ENCODE results near the gene GLDN. TPM values are rescaled to one million over a fixed set of nuclear protein-coding genes. Genes with fewer than 3 reads are reported as not detected.

GLDN gene
- total RNA-seq, 4 donors from 2014 or later, result 0.44 to 4.7 (median 0.75) TPM

DNA sequence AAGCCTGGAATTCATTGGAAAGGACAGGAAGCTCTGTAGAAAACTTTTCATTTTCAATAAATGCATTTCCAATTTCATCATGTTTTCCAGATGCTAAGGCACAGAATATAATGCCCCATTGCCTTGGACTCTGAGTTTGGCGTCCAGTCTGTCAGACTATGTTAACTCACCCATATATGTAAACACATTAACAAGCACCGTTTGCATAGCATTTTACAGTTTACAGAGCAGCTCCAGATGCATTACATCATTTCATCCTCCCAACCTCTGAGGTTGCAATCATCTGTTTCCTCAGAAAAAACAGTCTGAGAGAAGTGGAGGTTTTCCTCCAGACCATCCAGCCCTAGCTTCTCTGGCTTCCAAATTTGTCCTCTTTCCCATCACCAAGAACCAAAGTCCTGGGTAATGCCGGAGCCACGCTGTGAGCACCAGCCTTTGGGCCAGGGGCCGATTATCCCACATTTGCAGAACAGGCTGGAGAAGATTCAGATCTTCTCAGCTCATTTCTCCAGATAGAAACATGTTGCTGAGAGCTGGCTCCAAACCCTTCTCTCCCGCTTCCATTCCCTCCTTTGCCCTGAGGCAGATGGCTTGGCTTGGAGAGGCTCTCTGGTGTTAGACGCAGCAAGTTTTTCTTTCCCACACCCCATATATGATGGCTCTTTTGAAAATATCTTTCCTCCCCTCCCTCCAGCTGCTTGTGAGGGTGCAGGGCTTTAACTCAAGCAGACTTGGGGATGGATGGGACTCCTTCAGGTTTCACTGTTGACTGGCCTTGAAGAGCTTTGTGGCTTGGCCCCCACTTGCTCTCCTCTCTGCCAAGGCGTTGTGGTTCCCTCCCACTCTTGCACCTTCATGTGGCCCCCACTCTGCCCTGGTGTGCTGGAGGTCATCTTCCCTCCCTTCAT lies 29.0 kb upstream of the GLDN start:
- ATAC-seq, result no peak
- Histone ChIP-seq H3K27ac (no peak overlapping the region), H3K27me3 (no peaks in the 10 kb centered on the region), H3K36me3 (no peaks in the 10 kb centered on the region), H3K4me1 (peaks cover 0 to 5% of the 10 kb centered on the region in 2 donors), H3K9me3 (no peaks in the 10 kb centered on the region), H3K4me3 (no peak overlapping the region)
- TF ChIP-seq POLR2A (IDR thresholded peaks at IDR 0.05), result no peak
- TF ChIP-seq, protein P1, sequence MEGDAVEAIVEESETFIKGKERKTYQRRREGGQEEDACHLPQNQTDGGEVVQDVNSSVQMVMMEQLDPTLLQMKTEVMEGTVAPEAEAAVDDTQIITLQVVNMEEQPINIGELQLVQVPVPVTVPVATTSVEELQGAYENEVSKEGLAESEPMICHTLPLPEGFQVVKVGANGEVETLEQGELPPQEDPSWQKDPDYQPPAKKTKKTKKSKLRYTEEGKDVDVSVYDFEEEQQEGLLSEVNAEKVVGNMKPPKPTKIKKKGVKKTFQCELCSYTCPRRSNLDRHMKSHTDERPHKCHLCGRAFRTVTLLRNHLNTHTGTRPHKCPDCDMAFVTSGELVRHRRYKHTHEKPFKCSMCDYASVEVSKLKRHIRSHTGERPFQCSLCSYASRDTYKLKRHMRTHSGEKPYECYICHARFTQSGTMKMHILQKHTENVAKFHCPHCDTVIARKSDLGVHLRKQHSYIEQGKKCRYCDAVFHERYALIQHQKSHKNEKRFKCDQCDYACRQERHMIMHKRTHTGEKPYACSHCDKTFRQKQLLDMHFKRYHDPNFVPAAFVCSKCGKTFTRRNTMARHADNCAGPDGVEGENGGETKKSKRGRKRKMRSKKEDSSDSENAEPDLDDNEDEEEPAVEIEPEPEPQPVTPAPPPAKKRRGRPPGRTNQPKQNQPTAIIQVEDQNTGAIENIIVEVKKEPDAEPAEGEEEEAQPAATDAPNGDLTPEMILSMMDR (IDR thresholded peaks at IDR 0.05 in 4 of 5, conservative IDR thresholded peaks at IDR 0.05 in 1 of 5), result no peak
- intact Hi-C loops (cut with DNase I; ENCODE audit: low total_unique reads), result no loop called here
- no peak for DNase-seq
- in situ Hi-C loops (cut with MboI; ENCODE audit: low sequenced_read_pairs in 4 of 4), result no loop called here

DNA sequence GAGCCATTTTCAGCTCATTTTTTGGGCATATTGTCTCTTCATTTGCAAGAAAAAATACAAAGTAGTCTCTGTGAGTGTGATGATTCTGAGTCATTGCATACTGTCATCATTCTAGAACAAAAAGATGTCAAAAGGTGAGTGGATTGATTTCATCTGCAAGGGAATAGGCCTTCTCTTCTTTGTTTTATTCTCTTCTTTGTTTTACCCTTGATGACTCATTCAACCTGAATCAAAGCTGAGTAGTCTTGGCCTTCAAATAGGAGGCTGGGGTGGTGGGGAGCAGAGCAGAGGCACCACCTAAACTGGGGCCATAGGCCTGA lies 28.4 kb upstream of the GLDN start:
- Histone ChIP-seq H3K27ac (no peak overlapping the region), H3K36me3 (no peaks in the 10 kb centered on the region), H3K4me1 (peaks cover 0 to 5% of the 10 kb centered on the region in 2 donors), H3K27me3 (no peaks in the 10 kb centered on the region), H3K4me3 (no peak overlapping the region), H3K9me3 (no peaks in the 10 kb centered on the region)
- intact Hi-C loops (cut with DNase I; ENCODE audit: low total_unique reads), result no loop called here
- in situ Hi-C loops (cut with MboI; ENCODE audit: low sequenced_read_pairs in 4 of 4), result no loop called here
- ATAC-seq (no peak), DNase-seq (no peak)
- no peak for TF ChIP-seq POLR2A (IDR thresholded peaks at IDR 0.05)

DNA sequence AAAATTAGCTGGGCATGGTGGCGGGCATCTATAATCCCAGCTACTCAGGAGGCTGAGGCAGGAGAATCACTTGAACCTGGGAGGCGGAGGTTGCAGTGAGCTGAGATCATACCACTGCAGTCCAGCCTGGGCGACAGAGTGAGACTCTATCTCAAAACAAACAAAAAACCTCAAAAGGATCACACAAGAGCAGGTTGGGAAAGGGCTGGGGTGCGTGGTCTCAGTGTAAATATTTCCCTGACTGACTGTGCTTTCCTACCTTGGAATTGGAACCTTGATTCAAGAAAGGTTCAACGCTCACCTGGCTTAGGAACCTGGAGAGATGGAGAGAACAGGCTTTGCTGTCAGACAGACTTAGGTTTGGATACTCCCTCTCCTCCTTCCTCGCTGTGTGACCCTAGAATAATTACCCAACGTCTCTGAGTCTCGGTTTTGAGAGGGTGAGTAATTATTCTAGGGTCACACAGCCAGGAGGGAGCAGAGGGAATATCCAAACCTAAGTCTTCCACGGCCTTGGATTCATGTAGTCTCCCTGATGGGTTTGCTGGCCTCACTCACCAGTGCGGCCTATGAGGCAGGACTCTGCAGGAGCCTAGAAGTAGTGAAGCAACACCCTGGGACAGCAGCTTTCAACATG lies 27.7 kb upstream of the GLDN start:
- DNase-seq (no peak), ATAC-seq (no peak)
- in situ Hi-C loops (cut with MboI; ENCODE audit: low sequenced_read_pairs in 4 of 4) (no loop called here), intact Hi-C loops (cut with DNase I; ENCODE audit: low total_unique reads) (no loop called here)
- H3K9me3 ChIP-seq, result no peaks in the 10 kb centered on the region
- no peak overlapping the region for H3K4me3 ChIP-seq
- TF ChIP-seq, protein P1 (IDR thresholded peaks at IDR 0.05 in 4 of 5, conservative IDR thresholded peaks at IDR 0.05 in 1 of 5), result no peak
- no peak for TF ChIP-seq POLR2A (IDR thresholded peaks at IDR 0.05)
- no peak overlapping the region for H3K27ac ChIP-seq
- H3K27me3 ChIP-seq, result no peaks in the 10 kb centered on the region
- H3K4me1 ChIP-seq, result peaks cover 0 to 5% of the 10 kb centered on the region in 2 donors
- H3K36me3 ChIP-seq, result no peaks in the 10 kb centered on the region

DNA sequence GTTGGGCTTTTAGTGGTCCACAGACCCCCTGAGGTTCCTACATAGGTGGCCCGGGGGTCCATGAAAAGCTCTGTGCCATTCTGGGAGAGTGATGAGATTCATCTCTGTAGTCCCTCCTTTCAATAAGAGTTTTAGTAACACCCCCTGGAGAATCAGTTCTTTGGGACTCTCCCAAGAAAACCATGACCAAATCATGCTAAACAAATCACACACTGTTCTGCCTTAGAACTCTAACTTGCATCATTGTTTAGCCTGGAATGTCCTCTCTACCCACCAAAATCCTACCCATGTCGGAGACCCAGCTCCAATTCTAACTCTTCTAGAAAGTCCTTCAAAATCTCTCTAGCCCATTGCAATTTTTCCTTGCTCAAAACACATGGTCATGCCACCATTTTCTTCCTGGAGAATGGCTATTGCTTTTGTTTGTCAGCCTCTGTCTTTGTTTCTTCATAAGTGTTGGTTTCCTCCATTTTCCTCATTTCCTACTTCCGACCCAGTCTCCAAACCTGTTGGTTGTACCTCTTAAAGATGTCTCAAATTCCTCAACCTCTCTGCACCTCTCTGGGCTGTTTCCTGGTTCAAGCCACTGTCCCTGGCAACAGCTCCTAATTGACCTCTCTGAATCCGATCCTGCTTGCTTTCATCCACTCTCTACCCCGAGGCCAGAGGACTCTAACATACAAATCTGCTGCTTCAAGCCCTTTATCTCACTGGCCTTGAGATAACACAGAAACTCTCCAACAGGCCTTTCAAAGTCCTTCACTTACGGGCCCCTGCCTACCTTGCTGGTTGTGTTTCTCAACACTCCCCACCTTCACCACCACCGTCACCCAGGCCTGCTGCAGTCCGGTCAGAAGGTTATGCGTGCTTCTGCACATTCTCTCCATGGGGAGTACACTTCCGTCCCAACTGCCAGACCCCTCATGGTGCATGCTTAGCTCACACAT lies 26.8 kb upstream of the GLDN start:
- peaks cover 0 to 2% of the 10 kb centered on the region in 2 donors for H3K4me1 ChIP-seq
- intact Hi-C loops (cut with DNase I; ENCODE audit: low total_unique reads), result no loop called here
- no peak for TF ChIP-seq POLR2A (IDR thresholded peaks at IDR 0.05)
- TF ChIP-seq, protein P1 (IDR thresholded peaks at IDR 0.05 in 4 of 5, conservative IDR thresholded peaks at IDR 0.05 in 1 of 5), result no peak
- ATAC-seq (peak in 1 of 2 donors; percentile 45), DNase-seq (no peak)
- H3K27me3 ChIP-seq, result no peaks in the 10 kb centered on the region
- H3K9me3 ChIP-seq, result no peaks in the 10 kb centered on the region
- no peak overlapping the region for H3K4me3 ChIP-seq
- in situ Hi-C loops (cut with MboI; ENCODE audit: low sequenced_read_pairs in 4 of 4), result no loop called here
- H3K27ac ChIP-seq, result no peak overlapping the region
- no peaks in the 10 kb centered on the region for H3K36me3 ChIP-seq
